ENCODE measurements around the gene KCNS3. TPM values are rescaled to one million over a fixed set of nuclear protein-coding genes. Genes with fewer than 3 reads are reported as not detected.

Gene KCNS3
- total and polyA plus RNA-seq, 2 of the 4 experiments (the other 2 are of a cell fraction) = 2.9 to 4.3 TPM

DNA sequence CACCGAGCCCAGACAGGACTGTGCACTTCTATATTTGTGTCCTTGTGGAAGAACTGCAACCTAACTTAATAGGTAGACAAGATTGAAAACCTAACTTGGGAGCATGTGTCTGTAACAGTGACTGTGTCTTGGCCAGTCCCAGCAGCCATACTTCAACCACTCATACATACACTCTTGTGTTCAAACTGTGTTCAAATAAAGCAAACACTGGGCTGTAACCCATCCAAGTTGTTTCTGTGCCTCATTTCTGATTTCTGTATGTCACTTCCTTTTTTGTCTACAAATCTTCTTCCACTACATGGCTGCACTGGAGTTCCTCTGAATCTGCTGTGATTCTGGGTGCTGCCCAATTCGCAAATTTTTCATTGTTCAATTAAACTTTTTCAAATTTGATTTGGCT lies 31.2 kb upstream of the KCNS3 start:
- no CpG with 5 or more reads among the region's 2 CpGs for WGBS, 2 experiments (ENCODE audit: extremely low coverage in 2 of 2, insufficient read length in 1 of 2)
- Histone ChIP-seq H3K9me1 (ENCODE audit: insufficient read depth, low read length) (no peaks in the 10 kb centered on the region), H3K9me3 (ENCODE audit: control insufficient read depth, insufficient read depth, low read length) (no peaks in the 10 kb centered on the region), H2BK20ac (ENCODE audit: low read depth, low read length) (no peak overlapping the region), H3K36me3 (ENCODE audit: control insufficient read depth, insufficient read depth, low read length) (no peaks in the 10 kb centered on the region), H3K79me1 (ENCODE audit: low read depth in 1 of 2, low read length in 2 of 2) (no peaks in the 10 kb centered on the region), H2AK5ac (ENCODE audit: low read depth, low read length) (no peak overlapping the region), H3K4me2 (ENCODE audit: low read depth, low read length) (no peak overlapping the region), H4K8ac (ENCODE audit: low read depth in 2 of 2, low read length in 2 of 2) (no peak overlapping the region), H3K4me3 (ENCODE audit: insufficient read depth, low read depth, low read length) (no peak overlapping the region), H3K9ac (ENCODE audit: low read depth, low read length) (no peak overlapping the region), H3K23ac (ENCODE audit: low read depth, low read length) (no peak overlapping the region), H3K4me1 (ENCODE audit: control insufficient read depth, insufficient read depth, low read length) (no peaks in the 10 kb centered on the region), H3K14ac (replicated peaks; ENCODE audit: low read depth, low read length) (no peak overlapping the region), H3K27ac (ENCODE audit: insufficient read depth, low read length) (no peak overlapping the region), H3K4ac (ENCODE audit: low read depth, low read length) (no peak overlapping the region), H2BK5ac (ENCODE audit: low read depth, low read length, poor library complexity, severe bottlenecking) (no peak overlapping the region), H2AFZ (replicated peaks; ENCODE audit: low read length, poor library complexity) (no peak overlapping the region), H4K91ac (ENCODE audit: insufficient read depth, low read depth, low read length) (no peak overlapping the region), H2BK15ac (ENCODE audit: low read depth, low read length) (no peak overlapping the region), H3K56ac (ENCODE audit: extremely low read depth, insufficient read depth, low read length) (no peak overlapping the region), H2BK120ac (ENCODE audit: low read depth, low read length) (no peak overlapping the region), H2AK9ac (replicated peaks; ENCODE audit: low read depth, low read length, poor library complexity) (no peak overlapping the region), H3K18ac (ENCODE audit: low read depth, low read length) (no peak overlapping the region), H4K5ac (ENCODE audit: low read depth, low read length) (no peak overlapping the region), H4K20me1 (ENCODE audit: insufficient read depth, low read length) (no peaks in the 10 kb centered on the region), H3K27me3 (ENCODE audit: control insufficient read depth, insufficient read depth, low read length) (peaks cover 9% of the 10 kb centered on the region)
- ATAC-seq (ENCODE audit: low read depth) (no peak), DNase-seq (no peak)
- in situ Hi-C loops (cut with MboI; ENCODE audit: low sequenced_read_pairs) = no loop called here
- dilution Hi-C loops (cut with HindIII; ENCODE audit: low sequenced_read_pairs, unreplicated experiment) = no loop called here
- no TSS peak for BruUV-seq (replicated peaks)
- TF ChIP-seq MAFK (IDR thresholded peaks at IDR 0.05; ENCODE audit: low read depth, low read length) (no peak), FOS (IDR thresholded peaks at IDR 0.05; ENCODE audit: low read depth, low read length) (no peak), MAZ (IDR thresholded peaks at IDR 0.05; ENCODE audit: borderline replicate concordance, low read depth, low read length) (no peak), BHLHE40 (IDR thresholded peaks at IDR 0.05; ENCODE audit: low read depth, low read length) (no peak), SMC3 (IDR thresholded peaks at IDR 0.05; ENCODE audit: low read depth, low read length) (no peak), NFE2L2 (IDR thresholded peaks at IDR 0.05; ENCODE audit: low read depth, low read length) (no peak), RAD21 (IDR thresholded peaks at IDR 0.05; ENCODE audit: low read length) (no peak), RCOR1 (IDR thresholded peaks at IDR 0.05; ENCODE audit: insufficient replicate concordance, low read length) (no peak), POLR2A (IDR thresholded peaks at IDR 0.05; ENCODE audit: low read depth, low read length) (no peak), CTCF (conservative IDR thresholded peaks at IDR 0.05; ENCODE audit: low read depth, low read length) (no peak), MXI1 (IDR thresholded peaks at IDR 0.05; ENCODE audit: borderline replicate concordance, low read depth, low read length) (no peak)
- TF ChIP-seq, protein P1, sequence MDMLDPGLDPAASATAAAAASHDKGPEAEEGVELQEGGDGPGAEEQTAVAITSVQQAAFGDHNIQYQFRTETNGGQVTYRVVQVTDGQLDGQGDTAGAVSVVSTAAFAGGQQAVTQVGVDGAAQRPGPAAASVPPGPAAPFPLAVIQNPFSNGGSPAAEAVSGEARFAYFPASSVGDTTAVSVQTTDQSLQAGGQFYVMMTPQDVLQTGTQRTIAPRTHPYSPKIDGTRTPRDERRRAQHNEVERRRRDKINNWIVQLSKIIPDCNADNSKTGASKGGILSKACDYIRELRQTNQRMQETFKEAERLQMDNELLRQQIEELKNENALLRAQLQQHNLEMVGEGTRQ (IDR thresholded peaks at IDR 0.05; ENCODE audit: low read depth, low read length) = no peak
- intact Hi-C loops (cut with micrococcal nuclease) = no loop called here
- ChIA-PET POLR2A (ENCODE audit: unreplicated experiment) (no interaction called here), CTCF (interaction anchor here (0.6 kb wide), 1 partner anchor 541 kb away, joined by 4 read pairs; no protein-coding TSS in a partner anchor)

Data from IMR-90 (cell line).